Fibroblast of lung (primary cell): Measurements from ENCODE around the gene TROAP.

ENCODE experiments used
- CTCF ChIP-seq, 2 donors: IDR thresholded peaks in 1 of 2; conservative IDR thresholded peaks in 1 of 2; 1 replicate in 1 of 2; 2 replicates in 1 of 2; pipeline ENCODE4 v1.5.1; 2011 to 2012; ENCODE audit warnings: low read length in 2 of 2, control low read depth in 1 of 2, inconsistent platforms in 1 of 2, low read depth in 1 of 2, mild to moderate bottlenecking in 1 of 2
- EZH2 ChIP-seq: IDR thresholded peaks from 2 replicates; pipeline ENCODE4 v1.5.1; 2012; ENCODE audit warnings: low read length, control low read depth, mild to moderate bottlenecking; ENCODE audit errors: missing control alignments

- TF ChIP-seq EZH2: no peak
- TF ChIP-seq CTCF (conservative IDR thresholded peaks at IDR 0.05 in 1 of 2, IDR thresholded peaks at IDR 0.05 in 1 of 2; ENCODE audit: low read depth in 1 of 2, low read length in 2 of 2): no peak
These were observed 556 bp downstream of the TROAP start for GRCh38 chr12:49323524-49324097.
